HL-60 (cell line): Measurements from ENCODE around the gene ARHGAP32.

Experiments used
- DNase-seq, 2 experiments: peaks; one replicate each; pipeline ENCODE4 v3.0.0-alpha.2; 2010 to 2020; ENCODE audit warnings: low read depth in 1 of 2, low spot score in 1 of 2
- H3K27ac ChIP-seq: fragments of 250-450 bp; sonication (Bioruptor Pico); replicated peaks from 2 replicates; pipeline ENCODE4 v1.5.1; 2020; ENCODE audit warnings: mild to moderate bottlenecking, moderate library complexity
- H3K27me3 ChIP-seq: fragments of 250-450 bp; sonication (Bioruptor Pico); 2 replicates; pipeline ENCODE4 v1.5.1; 2021; ENCODE audit warnings: mild to moderate bottlenecking, moderate library complexity; ENCODE audit not compliant: insufficient read depth, poor library complexity, severe bottlenecking
- H3K4me3 ChIP-seq: replicated peaks from 2 replicates; pipeline ENCODE4 v1.5.1; 2011; ENCODE audit warnings: mild to moderate bottlenecking, control low read depth, low read length; ENCODE audit not compliant: insufficient read depth
- CTCF ChIP-seq: IDR thresholded peaks from one replicate; pipeline ENCODE4 v1.5.1; 2011; ENCODE audit warnings: low read length, control low read depth, inconsistent platforms; ENCODE audit not compliant: insufficient read depth
- GABPA ChIP-seq: IDR thresholded peaks from 2 replicates; pipeline ENCODE4 v1.6.1; 2012; ENCODE audit warnings: low read depth
- POLR2AphosphoS5 ChIP-seq: IDR thresholded peaks from 2 replicates; pipeline ENCODE4 v1.6.1; 2012; ENCODE audit warnings: low read depth
- REST ChIP-seq: IDR thresholded peaks from 2 replicates; pipeline ENCODE4 v1.6.1; 2012; ENCODE audit warnings: low read depth; ENCODE audit not compliant: insufficient replicate concordance
- SPI1 ChIP-seq: IDR thresholded peaks from 2 replicates; pipeline ENCODE4 v1.6.1; 2012; ENCODE audit warnings: low read depth, mild to moderate bottlenecking, borderline replicate concordance

The ARHGAP32 gene

GRCh38 chr11:128940156-128940555 lies 252.0 kb downstream of the ARHGAP32 start:
- Histone ChIP-seq H3K27ac (no peak overlapping the region), H3K27me3 (no peaks in the 10 kb centered on the region), H3K4me3 (no peak overlapping the region)
- TF ChIP-seq REST (no peak), CTCF (no peak), POLR2AphosphoS5 (no peak), SPI1 (no peak), GABPA (no peak)
- no peak for DNase-seq

- no peak for DNase-seq
- Histone ChIP-seq H3K27ac (no peak overlapping the region), H3K27me3 (no peaks in the 10 kb centered on the region), H3K4me3 (no peak overlapping the region)
- TF ChIP-seq SPI1 = no peak
- TF ChIP-seq REST = no peak
- no peak for TF ChIP-seq CTCF
- TF ChIP-seq POLR2AphosphoS5 = no peak
- no peak for TF ChIP-seq GABPA
Observed at GRCh38 chr11:128939591-128939990, 252.5 kb downstream of the ARHGAP32 start.

GRCh38 chr11:128938156-128938885 lies 253.8 kb downstream of the ARHGAP32 start:
- no peak for DNase-seq
- Histone ChIP-seq H3K27me3 (no peaks in the 10 kb centered on the region), H3K27ac (no peak overlapping the region), H3K4me3 (no peak overlapping the region)
- no peak for TF ChIP-seq SPI1
- TF ChIP-seq CTCF = no peak
- no peak for TF ChIP-seq GABPA
- TF ChIP-seq REST = no peak
- TF ChIP-seq POLR2AphosphoS5 = no peak
